Myocyte (in vitro differentiated cells): ENCODE measurements around the gene TTC9. TPM values are rescaled to one million over a fixed set of nuclear protein-coding genes. Genes with fewer than 3 reads are reported as not detected.

Source experiments
- DNase-seq: peaks from one replicate; pipeline ENCODE4 v3.0.0-alpha.2; 2012; ENCODE audit warnings: low read depth
- total RNA-seq: library from RNA; depleted of rRNA; stranded (reverse); fragments of >200 nt; gene quantifications from 2 replicates; pipeline ENCODE4 v1.2.3, GENCODE V29; 2014

Gene TTC9
- total RNA-seq, 1 donor from 2014 or later, result 61.5 TPM

GRCh38 chr14:70643967-70644366 lies 2.3 kb downstream of the TTC9 start:
- peak; percentile 77 for DNase-seq

GRCh38 chr14:70645892-70646291 lies 4.2 kb downstream of the TTC9 start:
- no peak for DNase-seq

GRCh38 chr14:70646705-70647104 lies 5.0 kb downstream of the TTC9 start:
- DNase-seq, result no peak

- peak; percentile 52 for DNase-seq
Observed at GRCh38 chr14:70648346-70648745, 6.6 kb downstream of the TTC9 start.

GRCh38 chr14:70649803-70650202 lies 8.1 kb downstream of the TTC9 start:
- DNase-seq, result no peak

GRCh38 chr14:70651522-70651921 lies 9.8 kb downstream of the TTC9 start:
- no peak for DNase-seq

GRCh38 chr14:70652871-70653270 lies 11.2 kb downstream of the TTC9 start:
- no peak for DNase-seq

- peak; percentile 41 for DNase-seq
Observed at GRCh38 chr14:70653662-70654061, 11.9 kb downstream of the TTC9 start.

- peak; percentile 62 for DNase-seq
Observed at GRCh38 chr14:70654632-70655031, 12.9 kb downstream of the TTC9 start.

- DNase-seq, result no peak
Observed at GRCh38 chr14:70655110-70655826, 13.6 kb downstream of the TTC9 start.

- no peak for DNase-seq
Observed at GRCh38 chr14:70658899-70659298, 17.2 kb downstream of the TTC9 start.

- peak; percentile 47 for DNase-seq
Observed at GRCh38 chr14:70660967-70661893, 19.5 kb downstream of the TTC9 start.

GRCh38 chr14:70662080-70662479 lies 20.4 kb downstream of the TTC9 start:
- no peak for DNase-seq

- DNase-seq, result no peak
Observed at GRCh38 chr14:70662816-70663215, 21.1 kb downstream of the TTC9 start.

- DNase-seq, result peak; percentile 95
Observed at GRCh38 chr14:70663707-70664179, 22.0 kb downstream of the TTC9 start.

GRCh38 chr14:70664698-70665447 lies 23.2 kb downstream of the TTC9 start:
- no peak for DNase-seq

GRCh38 chr14:70665448-70666360 lies 24.0 kb downstream of the TTC9 start:
- DNase-seq, result peak; percentile 90

- DNase-seq, result no peak
Observed at GRCh38 chr14:70666361-70666686, 24.6 kb downstream of the TTC9 start.

- peak; percentile 92 for DNase-seq
Observed at GRCh38 chr14:70670992-70671651, 29.4 kb downstream of the TTC9 start.
